IPS DF 19.7 (cell line): ENCODE data around the gene ELAVL4.
"Not testable (repeated sequence)": the region's sequence is repeated elsewhere in the genome, so short reads cannot be mapped to it uniquely, and the experiment has no call there.

Experiments used
- DNase-seq: peaks from one replicate; pipeline ENCODE4 v3.0.0-alpha.2; 2013; ENCODE audit warnings: low read depth, low spot score

ELAVL4 gene

DNA sequence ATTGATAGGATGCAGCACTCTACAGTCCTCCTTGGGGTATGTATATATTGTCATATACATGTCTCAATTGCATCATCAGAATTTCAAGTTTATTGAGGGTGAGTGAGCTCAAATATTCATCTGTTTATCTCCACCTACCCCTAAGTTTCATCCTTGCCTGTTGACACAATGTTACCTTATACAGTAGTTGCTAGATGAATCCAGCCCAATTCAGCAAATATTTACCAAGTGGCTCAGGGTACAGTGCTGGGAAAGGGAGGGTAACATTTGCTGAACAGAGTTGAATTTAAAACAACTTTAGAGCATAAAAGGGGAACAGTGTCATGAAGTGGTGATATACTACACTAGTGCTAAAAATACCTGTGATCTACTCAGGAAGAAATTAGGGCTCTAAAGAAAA lies 14.4 kb downstream of the ELAVL4 start:
- DNase-seq = no peak

DNA sequence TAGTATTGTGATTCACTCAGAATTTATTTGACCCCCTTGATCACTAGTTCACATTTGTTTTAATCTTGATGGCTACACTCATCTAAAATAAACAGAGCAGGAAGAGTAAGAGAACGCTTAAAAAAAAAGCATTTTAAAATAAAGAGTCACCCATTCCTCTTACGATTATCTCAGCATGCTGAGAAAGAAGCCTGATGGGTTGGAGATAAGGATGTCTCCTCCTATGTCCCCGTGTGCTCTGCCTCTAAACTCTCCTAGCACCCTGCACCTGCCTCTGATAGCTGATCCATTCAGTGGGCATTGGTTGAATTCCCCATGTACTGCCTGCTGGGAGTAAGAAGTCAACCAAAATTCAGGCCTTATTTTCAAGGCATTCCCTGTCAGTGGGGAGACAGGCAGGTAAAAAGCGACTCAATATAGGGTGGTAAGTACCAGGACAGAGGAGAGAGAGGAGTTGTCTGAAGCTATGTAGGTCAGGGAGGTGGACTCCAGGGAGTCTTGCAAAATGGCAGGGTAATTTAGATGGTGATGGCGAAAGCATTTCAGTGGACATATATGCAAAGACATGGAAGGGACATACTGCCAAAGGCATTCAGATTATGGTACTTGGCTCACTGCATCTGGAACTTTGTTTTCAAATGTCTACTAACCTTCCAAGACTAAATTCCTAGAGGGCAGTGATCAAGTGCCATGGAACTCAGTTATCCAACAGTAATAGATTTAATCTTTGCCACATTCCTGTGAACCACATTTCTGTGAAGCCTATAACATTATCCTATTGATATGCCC lies 18.4 kb downstream of the ELAVL4 start:
- DNase-seq = no peak

GRCh38 chr1:50129201-50129600 lies 20.5 kb downstream of the ELAVL4 start:
- DNase-seq = no peak

DNA sequence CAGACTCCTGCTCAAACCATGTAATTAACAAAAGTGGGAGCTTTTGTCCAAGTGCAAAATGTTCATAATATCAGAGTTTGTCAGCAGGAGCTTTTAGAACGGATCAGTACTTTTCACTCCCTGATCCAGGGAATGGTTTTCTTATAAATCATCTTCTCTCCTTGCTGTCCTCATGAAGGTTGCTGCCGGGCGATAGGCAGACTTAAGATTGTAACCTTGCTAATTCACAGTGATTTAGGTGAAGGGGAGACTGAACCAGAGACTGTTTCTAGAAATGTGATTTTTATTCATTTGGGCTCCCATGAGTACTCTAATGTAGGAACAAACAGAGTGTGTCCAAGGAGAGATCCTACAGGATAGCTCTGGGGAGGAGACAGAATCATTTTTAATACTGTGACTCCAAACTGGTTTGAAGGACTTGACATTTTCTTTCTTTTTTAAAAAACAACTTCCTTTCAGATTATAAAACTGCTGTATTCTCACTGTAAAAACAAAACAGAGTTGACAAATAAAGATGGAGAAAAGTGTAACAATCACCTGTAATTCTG lies 23.7 kb downstream of the ELAVL4 start:
- no peak for DNase-seq

- no peak for DNase-seq
These were observed 27.0 kb downstream of the ELAVL4 start for GRCh38 chr1:50135716-50136115.

DNA sequence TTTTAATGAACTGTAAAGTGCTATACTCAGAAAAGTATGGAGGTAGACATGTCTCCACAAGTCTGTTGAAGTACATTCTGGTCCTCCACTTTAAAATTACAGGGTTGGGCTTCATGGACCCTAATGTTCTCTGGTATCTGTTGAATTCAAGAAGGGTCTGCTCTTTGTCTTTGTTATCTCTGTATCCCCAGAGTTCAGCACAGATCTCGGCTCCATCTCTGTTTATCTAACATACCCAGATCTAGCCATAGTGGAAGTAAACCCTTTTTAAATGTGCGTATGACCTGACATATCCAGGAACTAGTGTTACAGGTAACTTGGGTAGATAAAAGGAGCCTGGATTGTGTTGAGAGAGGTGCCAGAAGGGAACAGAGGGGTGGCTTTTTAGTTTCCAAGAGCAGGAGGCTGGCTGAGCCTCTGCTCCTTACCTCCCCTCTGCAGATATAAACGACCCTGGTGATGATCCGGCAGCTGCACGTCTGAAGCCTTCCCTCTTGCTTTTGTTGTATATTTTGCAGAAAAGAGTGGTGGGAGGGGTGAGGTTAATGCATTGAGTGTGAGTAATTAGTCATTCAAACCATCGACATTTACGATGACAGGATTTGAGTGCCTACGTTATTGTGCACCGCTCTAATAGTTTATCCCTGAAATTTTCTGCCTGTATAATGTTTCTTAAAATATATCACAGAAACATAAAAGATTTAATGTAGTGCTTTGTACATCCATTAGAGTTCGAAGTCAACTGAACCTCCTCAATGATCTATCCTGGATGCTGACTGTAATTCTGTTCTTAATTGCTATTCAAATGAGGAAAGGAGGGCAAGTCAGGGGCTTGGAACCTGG lies 30.8 kb downstream of the ELAVL4 start:
- no peak for DNase-seq

DNA sequence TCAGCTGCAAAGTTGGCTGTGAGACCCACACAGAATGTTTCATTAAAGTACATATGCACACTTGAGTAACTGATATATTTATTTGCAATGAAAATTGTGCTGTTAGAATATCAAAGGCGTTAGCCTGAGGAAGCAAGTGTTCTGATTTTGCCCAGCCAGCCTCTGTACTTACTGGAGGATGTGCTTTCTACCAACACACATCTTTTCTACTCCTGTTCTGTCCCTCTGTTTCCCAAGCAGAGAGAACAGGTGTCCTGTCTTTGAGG lies 31.4 kb downstream of the ELAVL4 start:
- no peak for DNase-seq

DNA sequence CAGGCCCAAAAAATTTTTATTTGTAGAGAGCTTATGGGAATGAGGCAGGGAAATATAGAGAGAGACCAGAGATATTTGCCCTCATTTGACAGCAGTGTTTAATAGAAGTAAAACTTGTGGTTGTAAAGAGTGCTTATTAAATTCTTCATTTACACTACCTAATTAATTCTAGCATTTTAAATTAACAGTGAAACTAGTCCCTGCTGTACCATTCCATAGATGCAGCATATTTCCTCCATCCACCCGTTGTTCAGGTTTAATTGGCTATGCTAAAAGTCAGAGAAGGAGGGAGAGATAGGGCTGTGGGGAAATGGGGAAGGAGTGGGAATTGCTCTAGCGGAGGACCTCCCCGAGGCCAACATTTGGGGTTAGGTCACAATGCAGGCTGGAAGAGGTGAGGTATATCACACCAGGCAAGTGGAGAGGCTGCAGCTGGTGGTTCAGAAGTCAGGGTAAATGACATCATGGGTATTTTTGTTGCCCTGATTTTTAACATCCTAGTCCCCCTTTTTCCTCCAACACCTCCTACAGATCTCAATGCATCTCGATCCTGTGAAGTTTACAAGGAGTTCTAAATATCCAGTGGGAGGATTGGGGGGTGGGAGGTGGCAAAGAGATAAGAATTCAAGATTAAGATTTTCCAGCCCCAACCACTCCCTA lies 38.6 kb downstream of the ELAVL4 start:
- DNase-seq = no peak

- no peak for DNase-seq
These were observed 39.6 kb downstream of the ELAVL4 start for GRCh38 chr1:50148142-50148923.

DNA sequence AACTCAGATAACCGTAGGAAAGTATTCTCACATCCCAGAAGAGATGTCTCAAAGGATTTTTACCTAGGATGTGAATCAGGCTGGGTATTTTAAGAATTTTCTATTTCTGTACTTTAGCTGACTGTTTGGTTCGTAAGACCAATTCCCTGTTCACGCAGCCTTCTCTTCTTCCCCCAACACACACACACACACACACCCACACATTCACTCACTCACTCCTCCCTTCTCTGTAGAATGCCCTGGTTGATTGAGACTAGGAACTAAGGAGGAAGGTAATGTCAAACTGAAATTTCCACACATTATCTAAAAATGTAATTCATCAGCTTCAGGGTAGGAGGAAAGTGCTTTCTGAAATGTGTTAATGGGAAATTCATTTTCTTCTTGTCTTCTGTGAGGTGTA lies 43.5 kb downstream of the ELAVL4 start:
- no peak for DNase-seq

DNA sequence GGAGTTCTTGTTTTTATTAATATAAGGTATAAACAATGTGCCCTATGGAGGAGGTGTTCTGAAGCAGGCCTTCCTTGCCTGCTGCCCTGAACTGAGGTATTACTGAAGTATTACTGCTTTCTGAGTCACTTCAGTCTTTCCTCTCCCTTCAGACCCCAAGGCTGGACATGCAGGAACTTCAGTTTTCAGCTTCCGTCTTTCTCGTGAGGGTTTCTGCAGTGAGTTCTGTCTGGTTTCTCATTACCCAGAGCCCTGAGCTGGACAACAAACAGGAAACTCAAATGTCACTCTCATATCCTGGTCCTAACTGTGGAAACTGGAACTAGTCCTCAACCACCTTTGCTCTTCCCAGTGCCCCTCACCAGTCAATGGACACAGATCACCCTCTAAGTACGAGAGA lies 46.8 kb downstream of the ELAVL4 start:
- DNase-seq = no peak

DNA sequence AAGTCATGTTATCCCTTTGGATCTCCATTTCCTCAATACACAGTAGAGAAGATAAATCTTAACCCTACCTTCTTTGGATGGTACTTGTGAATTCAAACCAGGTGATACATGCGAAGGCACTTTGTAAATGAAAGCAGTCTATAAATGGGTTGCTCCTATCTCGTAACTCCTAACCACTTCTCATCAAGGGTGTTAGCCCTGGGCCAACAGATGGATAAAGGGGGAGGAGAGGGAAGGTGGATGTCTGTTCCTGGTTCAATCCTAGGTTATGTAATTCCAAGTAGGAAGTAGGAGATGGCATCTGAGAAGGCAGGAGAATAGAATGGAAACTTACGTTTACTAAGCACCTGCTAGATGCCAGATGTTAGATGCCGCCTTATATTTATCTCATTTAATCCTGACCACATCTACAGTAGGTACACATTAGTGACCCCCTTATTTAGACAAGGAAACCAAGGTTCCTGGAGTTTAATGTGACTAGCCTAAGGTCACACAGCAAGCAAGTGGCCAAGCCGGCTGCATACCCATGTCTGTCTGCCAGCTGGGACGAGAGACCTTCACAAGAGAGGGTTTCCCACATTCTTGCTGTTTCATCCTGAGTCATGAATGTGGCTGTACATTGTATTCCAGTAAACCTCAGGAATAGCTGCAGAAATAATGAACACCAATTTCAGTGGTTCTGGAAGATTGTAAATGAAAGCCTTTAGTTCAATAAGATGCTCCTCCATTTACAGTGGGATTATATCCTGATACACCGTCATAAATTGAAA lies 47.7 kb downstream of the ELAVL4 start:
- DNase-seq = no peak

GRCh38 chr1:50157306-50157941 lies 48.7 kb downstream of the ELAVL4 start:
- no peak for DNase-seq

GRCh38 chr1:50158421-50158820 lies 49.7 kb downstream of the ELAVL4 start:
- DNase-seq = no peak

DNA sequence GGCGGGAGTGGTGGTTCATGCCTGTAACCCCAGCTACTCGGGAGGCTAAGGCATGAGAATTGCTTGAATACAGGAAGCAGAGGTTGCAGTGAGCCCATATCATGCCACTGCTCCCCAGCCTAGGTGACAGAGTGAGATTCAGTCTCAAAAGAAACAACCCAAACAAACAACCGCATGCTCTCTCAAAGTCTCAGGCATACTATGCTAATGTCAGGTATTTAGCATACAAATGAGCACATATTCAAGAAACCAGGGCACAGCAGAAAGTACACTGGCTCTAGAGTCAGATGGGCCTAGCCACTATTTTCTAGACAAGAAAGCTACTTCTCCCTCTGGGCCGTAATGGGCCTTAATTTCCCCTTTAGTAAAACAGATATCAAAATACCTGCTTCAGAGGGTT lies 55.0 kb downstream of the ELAVL4 start:
- peak; percentile 38 for DNase-seq

- DNase-seq = not testable (repeated sequence)
These were observed 57.6 kb downstream of the ELAVL4 start for GRCh38 chr1:50166351-50166750.

GRCh38 chr1:50172299-50172698 lies 63.6 kb downstream of the ELAVL4 start:
- no peak for DNase-seq

GRCh38 chr1:50174101-50174500 lies 65.4 kb downstream of the ELAVL4 start:
- DNase-seq = no peak

DNA sequence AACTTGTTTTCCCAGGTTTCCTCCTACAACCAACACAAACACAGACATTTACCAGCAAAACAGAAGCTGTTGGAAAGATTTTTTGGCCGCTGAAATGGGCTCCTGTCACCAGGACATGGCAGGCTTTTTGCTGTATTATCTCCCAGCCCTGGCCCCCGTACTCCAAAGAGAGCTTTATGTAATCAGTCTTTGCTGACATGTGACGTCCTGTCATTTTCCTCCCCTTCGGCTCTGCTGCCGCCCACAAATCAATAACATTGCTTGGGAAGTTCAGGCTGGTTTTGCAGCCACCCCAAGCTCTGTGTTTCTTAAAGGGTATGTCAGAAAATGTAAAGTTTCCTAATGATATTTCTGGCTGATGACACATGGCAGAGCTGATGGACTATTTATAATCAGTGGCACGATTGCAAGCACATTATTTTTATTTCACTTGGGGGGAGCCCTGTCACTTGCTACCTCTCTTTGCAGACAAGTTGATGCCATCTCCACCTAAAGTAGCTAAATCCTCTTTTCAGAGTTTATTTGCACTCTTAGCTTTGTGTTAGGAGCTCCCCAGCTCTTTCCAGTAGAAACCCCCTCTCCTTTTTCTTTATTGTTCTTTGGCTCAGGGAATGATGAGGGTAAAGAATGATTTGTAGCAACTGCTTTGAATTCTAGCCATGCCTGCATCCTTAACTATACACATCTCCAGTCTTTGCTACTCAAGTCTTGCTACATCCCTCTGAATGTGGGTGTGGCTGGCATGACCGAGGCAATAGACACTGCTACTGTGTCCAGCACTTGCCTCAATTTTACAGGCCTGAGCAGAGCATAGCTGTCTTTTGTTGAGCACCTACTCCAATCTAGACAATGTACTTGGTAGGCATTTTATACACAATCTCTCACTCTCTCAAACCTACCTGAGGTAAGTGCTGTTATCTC lies 67.3 kb downstream of the ELAVL4 start:
- DNase-seq = no peak
